CD4-positive, CD25-positive, alpha-beta regulatory T cell (primary cell): ENCODE measurements around the gene MITF. TPM values are rescaled to one million over a fixed set of nuclear protein-coding genes. Genes with fewer than 3 reads are reported as not detected.
A peak's percentile ranks its signal among the peaks of the same experiment; 100 is the strongest.
"Not testable (repeated sequence)": the region's sequence is repeated elsewhere in the genome, so short reads cannot be mapped to it uniquely, and the experiment has no call there.

Source experiments
- ATAC-seq, 2 donors: fragments of 150-1000 bp; cut with Tn5 transposase; one replicate each; pipeline ENCODE4 v1.10.0; 2021; ENCODE audit warnings: low read depth in 2 of 2, moderate number of reproducible peaks in 2 of 2, moderate library complexity in 1 of 2
- DNase-seq, 3 donors: peaks; one replicate each; pipeline versions ENCODE4 v3.0.0 to v3.0.0-alpha.2; 2012 to 2022; ENCODE audit warnings: mixed read lengths in 1 of 3
- H3K27ac ChIP-seq: one replicate; pipeline ENCODE4 v1.7.0; 2013; ENCODE audit warnings: mild to moderate bottlenecking, low read length; ENCODE audit not compliant: insufficient read depth, poor library complexity, severe bottlenecking
- H3K27me3 ChIP-seq: one replicate; pipeline ENCODE4 v1.7.0; 2013; ENCODE audit warnings: low read length; ENCODE audit not compliant: control insufficient read depth, insufficient read depth
- H3K36me3 ChIP-seq: one replicate; pipeline ENCODE4 v1.7.0; 2013; ENCODE audit warnings: mild to moderate bottlenecking, low read length, moderate library complexity; ENCODE audit not compliant: control insufficient read depth, insufficient read depth
- H3K4me1 ChIP-seq: 2 replicates; pipeline ENCODE4 v1.7.0; 2013; ENCODE audit warnings: mild to moderate bottlenecking, low read length; ENCODE audit not compliant: insufficient read depth, control insufficient read depth, poor library complexity, severe bottlenecking
- H3K4me3 ChIP-seq: one replicate; pipeline ENCODE4 v1.7.0; 2013; ENCODE audit warnings: low read depth, mild to moderate bottlenecking, low read length, moderate library complexity
- H3K9me3 ChIP-seq, 2 experiments: 1 replicate in 1 of 2; 2 replicates in 1 of 2; pipeline ENCODE4 v1.7.0; 2013; ENCODE audit warnings: low read length in 2 of 2, mild to moderate bottlenecking in 1 of 2, moderate library complexity in 1 of 2; ENCODE audit not compliant: control insufficient read depth in 2 of 2
- H3K27ac Mint-ChIP-seq, 3 donors: one replicate each; pipeline ENCODE4 v1.8.0; 2020 to 2022; ENCODE audit warnings: mild to moderate bottlenecking in 3 of 3, mixed read lengths in 3 of 3, moderate library complexity in 2 of 3
- H3K27me3 Mint-ChIP-seq: one replicate; pipeline ENCODE4 v1.8.0; 2022; ENCODE audit warnings: mild to moderate bottlenecking, mixed read lengths
- H3K36me3 Mint-ChIP-seq: one replicate; pipeline ENCODE4 v1.8.0; 2020; ENCODE audit warnings: mixed read lengths
- H3K4me1 Mint-ChIP-seq, 4 donors: one replicate each; pipeline ENCODE4 v1.8.0; 2020 to 2022; ENCODE audit warnings: mixed read lengths in 4 of 4, mild to moderate bottlenecking in 1 of 4
- H3K4me3 Mint-ChIP-seq, 4 donors: one replicate each; pipeline ENCODE4 v1.8.0; 2020 to 2022; ENCODE audit warnings: mild to moderate bottlenecking in 4 of 4, mixed read lengths in 4 of 4, moderate library complexity in 3 of 4
- H3K9me3 Mint-ChIP-seq, 7 donors: one replicate each; pipeline ENCODE4 v1.8.0; 2020 to 2022; ENCODE audit warnings: mixed read lengths in 7 of 7, mild to moderate bottlenecking in 3 of 7, moderate library complexity in 2 of 7
- polyA plus RNA-seq, 4 donors: library from polyadenylated mRNA; unstranded; fragments of 300-500 nt; fragmentation: Illumina TruSeq; gene quantifications; one replicate each; pipeline ENCODE4 v1.2.3, GENCODE V29; 2021
- total RNA-seq: library from RNA; stranded (reverse); gene quantifications from one replicate; pipeline ENCODE4 v1.2.3, GENCODE V29; 2022

Gene MITF
- total and polyA plus RNA-seq, 5 donors from 2014 or later, result 0.44 TPM; not detected in 4

DNA sequence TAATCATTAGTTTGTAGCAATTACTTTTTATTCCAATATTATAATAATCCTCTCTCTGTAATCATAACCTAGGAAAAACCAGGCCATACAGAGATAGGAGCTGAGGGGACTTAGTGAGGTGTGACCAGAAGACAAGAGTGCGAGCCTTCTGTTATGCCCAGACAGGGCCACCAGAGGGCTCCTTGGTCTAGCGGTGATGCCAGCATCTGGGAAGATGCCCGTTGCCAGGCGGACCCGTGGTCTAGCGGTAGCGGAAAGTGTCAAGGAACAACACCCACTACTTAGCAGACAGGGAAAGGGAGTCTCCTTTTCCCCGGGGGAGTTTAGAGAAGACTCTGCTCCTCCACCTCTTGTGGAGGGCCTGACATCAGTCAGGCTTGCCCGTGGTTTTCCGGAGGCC, 180.7 kb downstream of the MITF start:
- not testable (repeated sequence) for H3K36me3 Mint-ChIP-seq

DNA sequence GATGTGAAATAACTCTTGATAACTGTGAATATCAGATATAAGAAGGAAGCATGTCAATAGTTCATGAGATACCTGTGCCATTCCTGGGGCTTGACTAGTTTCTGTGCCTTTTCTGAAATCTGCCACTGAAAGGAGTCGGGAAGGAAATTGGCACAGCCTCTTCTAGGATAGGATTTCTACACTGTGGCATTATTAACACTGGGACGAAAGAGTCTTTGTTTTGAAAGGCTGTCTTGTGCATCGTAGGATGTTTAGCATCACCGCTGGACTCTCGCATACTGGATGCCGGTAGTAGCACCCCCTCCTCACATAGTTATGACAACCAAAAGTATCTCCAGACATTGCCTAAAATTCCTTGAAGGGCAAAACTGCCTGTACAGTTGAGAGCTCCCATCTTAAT, 182.4 kb downstream of the MITF start:
- H3K27ac Mint-ChIP-seq, result no peak overlapping the region
- H3K27me3 Mint-ChIP-seq, result peaks cover 4% of the 10 kb centered on the region
- no peak overlapping the region for H3K4me3 ChIP-seq
- H3K9me3 ChIP-seq, result no peaks in the 10 kb centered on the region
- H3K9me3 Mint-ChIP-seq, result no peaks in the 10 kb centered on the region
- no peaks in the 10 kb centered on the region for H3K36me3 ChIP-seq
- ATAC-seq (no peak), DNase-seq (no peak)
- no peaks in the 10 kb centered on the region for H3K36me3 Mint-ChIP-seq
- H3K4me3 Mint-ChIP-seq, result no peak overlapping the region
- H3K27me3 ChIP-seq, result no peaks in the 10 kb centered on the region
- no peaks in the 10 kb centered on the region for H3K4me1 Mint-ChIP-seq
- H3K27ac ChIP-seq, result no peak overlapping the region
- H3K4me1 ChIP-seq, result no peaks in the 10 kb centered on the region

More for the DNA sequence above, 180.7 kb downstream of the MITF start:
- not testable (repeated sequence) for H3K4me3 ChIP-seq, H3K9me3 ChIP-seq, H3K4me1 Mint-ChIP-seq, H3K4me1 ChIP-seq, H3K27ac ChIP-seq, H3K27ac Mint-ChIP-seq, H3K27me3 ChIP-seq, H3K36me3 ChIP-seq, ATAC-seq, H3K27me3 Mint-ChIP-seq, H3K9me3 Mint-ChIP-seq, H3K4me3 Mint-ChIP-seq, DNase-seq

DNA sequence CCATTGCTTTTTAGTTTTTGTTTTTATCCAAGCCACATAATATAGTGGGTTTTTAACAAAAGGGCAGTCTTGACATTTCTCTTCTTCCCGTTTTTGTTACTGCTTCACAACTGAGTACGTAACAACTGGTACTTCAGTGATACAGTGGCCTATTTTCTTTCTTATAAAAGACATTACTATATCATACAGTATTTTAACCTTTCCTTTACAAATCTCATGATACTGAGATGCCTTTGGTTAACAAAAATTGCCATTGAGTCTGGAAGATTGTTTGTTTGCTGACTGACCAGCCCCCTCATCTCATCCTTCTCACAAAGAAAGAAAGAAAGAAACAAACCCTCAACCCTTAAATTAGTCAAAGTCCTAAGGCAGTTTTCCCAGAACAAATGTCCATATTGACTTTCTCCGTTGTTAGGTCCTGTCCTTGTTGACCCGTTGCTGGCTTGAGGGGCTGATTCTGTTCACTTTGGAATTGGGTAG, 183.3 kb downstream of the MITF start:
- Mint-ChIP-seq H3K4me3 (no peak overlapping the region), H3K9me3 (no peaks in the 10 kb centered on the region), H3K4me1 (no peaks in the 10 kb centered on the region), H3K27ac (no peak overlapping the region), H3K36me3 (no peaks in the 10 kb centered on the region), H3K27me3 (peaks cover 4% of the 10 kb centered on the region)
- no peak overlapping the region for H3K4me3 ChIP-seq
- H3K4me1 ChIP-seq, result no peaks in the 10 kb centered on the region
- no peak overlapping the region for H3K27ac ChIP-seq
- no peaks in the 10 kb centered on the region for H3K27me3 ChIP-seq
- ATAC-seq (no peak), DNase-seq (no peak)
- H3K9me3 ChIP-seq, result no peaks in the 10 kb centered on the region
- H3K36me3 ChIP-seq, result no peaks in the 10 kb centered on the region

DNA sequence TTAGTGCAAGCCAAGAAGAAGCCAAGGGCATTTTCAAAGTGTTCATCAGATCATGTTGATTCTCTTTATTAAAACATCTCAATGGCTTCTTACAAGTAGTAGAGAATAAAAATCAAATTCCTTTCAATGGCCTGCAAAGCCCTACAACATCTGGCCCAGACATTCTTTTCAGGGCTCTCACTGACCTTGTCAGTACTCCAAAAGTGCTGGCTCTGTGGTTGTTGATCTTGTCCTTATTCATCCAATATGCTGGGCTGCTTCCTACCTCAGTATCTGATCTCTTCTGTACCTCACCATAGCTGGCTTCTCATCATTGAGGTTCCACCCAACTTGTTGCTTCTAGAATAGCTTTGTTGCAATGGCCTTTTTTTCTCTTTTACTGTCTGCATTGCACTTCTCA, 186.2 kb downstream of the MITF start:
- H3K27me3 ChIP-seq, result no peaks in the 10 kb centered on the region
- H3K27ac Mint-ChIP-seq, result no peak overlapping the region
- H3K36me3 Mint-ChIP-seq, result no peaks in the 10 kb centered on the region
- H3K27me3 Mint-ChIP-seq, result peaks cover 1% of the 10 kb centered on the region
- no peaks in the 10 kb centered on the region for H3K4me1 Mint-ChIP-seq
- peaks cover 0 to 2% (median 0%) of the 10 kb centered on the region in 7 donors for H3K9me3 Mint-ChIP-seq
- ATAC-seq (no peak), DNase-seq (no peak)
- no peak overlapping the region for H3K4me3 ChIP-seq
- no peaks in the 10 kb centered on the region for H3K36me3 ChIP-seq
- no peak overlapping the region for H3K4me3 Mint-ChIP-seq
- H3K9me3 ChIP-seq, result no peaks in the 10 kb centered on the region
- H3K27ac ChIP-seq, result no peak overlapping the region
- no peaks in the 10 kb centered on the region for H3K4me1 ChIP-seq

DNA sequence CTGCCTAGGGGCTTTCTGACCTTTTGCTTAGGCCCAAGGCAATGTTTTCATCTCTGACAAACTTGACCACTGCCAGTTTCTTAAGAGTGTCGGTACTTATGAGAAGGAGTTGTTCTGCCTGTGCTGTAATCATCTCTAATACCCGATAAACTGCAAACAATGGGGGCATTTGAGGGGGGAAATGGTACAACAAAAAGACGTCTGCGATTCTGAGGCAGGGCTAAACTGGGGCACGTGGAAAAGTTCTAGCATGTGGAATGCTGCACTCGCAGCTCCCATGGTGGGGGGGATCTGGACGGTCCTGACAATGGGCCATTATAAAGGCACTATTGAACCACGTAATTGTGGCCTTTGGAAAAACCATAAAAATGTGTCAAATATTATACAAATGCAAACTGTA, 187.1 kb downstream of the MITF start:
- DNase-seq (no peak), ATAC-seq (no peak)
- Mint-ChIP-seq H3K9me3 (peaks cover 0 to 2% (median 0%) of the 10 kb centered on the region in 7 donors), H3K27ac (no peak overlapping the region), H3K4me3 (no peak overlapping the region), H3K36me3 (no peaks in the 10 kb centered on the region), H3K27me3 (no peaks in the 10 kb centered on the region), H3K4me1 (no peaks in the 10 kb centered on the region)
- Histone ChIP-seq H3K36me3 (no peaks in the 10 kb centered on the region), H3K4me1 (no peaks in the 10 kb centered on the region), H3K9me3 (no peaks in the 10 kb centered on the region), H3K27ac (no peak overlapping the region), H3K27me3 (no peaks in the 10 kb centered on the region), H3K4me3 (no peak overlapping the region)

DNA sequence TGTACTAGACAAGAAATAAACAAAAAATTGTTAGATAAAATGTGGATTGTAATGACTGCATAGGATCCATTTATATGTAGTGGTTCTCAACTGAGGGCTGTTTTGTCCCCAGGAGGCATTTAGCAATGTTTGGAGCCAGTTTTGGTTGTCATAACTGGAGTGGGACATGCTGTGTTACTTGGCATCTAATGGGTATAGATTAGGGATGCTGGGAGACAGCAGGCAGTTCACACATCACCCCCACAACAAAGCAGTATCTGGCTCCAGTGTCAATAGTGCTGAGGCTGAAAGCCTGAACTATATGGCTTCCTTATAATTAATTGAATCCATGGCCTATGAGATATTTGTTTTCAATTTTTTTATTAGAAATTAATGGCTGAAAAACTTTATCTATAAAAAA, 188.3 kb downstream of the MITF start:
- H3K4me3 ChIP-seq, result no peak overlapping the region

DNA sequence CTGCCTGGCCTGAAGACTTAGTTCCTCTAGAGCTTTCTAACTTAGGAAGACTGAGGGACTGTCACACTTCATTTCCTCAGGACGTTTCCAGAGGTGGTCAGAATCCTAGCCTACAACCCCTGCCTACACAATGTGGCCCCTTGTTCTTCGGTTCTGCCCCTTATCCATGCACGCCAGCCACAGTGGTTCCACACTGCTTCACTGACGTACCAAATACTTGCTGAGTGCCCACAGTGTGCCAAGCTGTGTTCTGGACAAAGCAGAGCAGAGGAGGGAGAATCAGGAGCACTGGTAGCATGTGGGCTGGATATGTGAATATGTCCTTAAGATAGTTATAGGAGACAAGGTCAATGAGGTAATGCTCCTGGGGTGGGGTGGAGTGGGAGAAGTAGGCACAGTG, 189.8 kb downstream of the MITF start:
- no peaks in the 10 kb centered on the region for H3K36me3 Mint-ChIP-seq
- no peaks in the 10 kb centered on the region for H3K9me3 ChIP-seq

More for the DNA sequence above, 188.3 kb downstream of the MITF start:
- Histone ChIP-seq H3K36me3 (no peaks in the 10 kb centered on the region), H3K27ac (no peak overlapping the region), H3K4me1 (no peaks in the 10 kb centered on the region), H3K9me3 (no peaks in the 10 kb centered on the region), H3K27me3 (no peaks in the 10 kb centered on the region)
- H3K4me1 Mint-ChIP-seq, result no peaks in the 10 kb centered on the region
- no peaks in the 10 kb centered on the region for H3K27me3 Mint-ChIP-seq
- DNase-seq (no peak), ATAC-seq (no peak)
- peaks cover 0 to 2% (median 0%) of the 10 kb centered on the region in 7 donors for H3K9me3 Mint-ChIP-seq
- H3K27ac Mint-ChIP-seq, result no peak overlapping the region
- no peaks in the 10 kb centered on the region for H3K36me3 Mint-ChIP-seq
- no peak overlapping the region for H3K4me3 Mint-ChIP-seq

DNA sequence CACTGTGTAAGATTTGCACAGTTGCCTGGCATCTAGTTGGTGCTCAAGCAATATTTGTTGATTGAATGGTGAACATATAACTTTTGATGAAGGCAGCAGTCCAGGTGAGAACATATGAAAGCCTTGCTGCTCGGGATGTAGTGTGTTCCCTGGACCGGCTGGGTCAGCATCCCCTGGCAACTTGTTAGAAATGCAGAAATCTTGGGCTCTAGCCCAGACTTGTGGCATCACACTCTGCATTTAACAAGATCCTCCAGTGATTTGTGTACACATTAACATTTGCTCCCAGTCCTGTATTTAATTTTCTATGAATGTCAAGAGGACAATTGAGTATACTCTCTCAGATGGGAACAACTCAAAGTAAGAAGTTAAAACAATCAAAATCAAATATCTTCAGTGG, 191.3 kb downstream of the MITF start:
- H3K27ac Mint-ChIP-seq, result no peak overlapping the region
- H3K9me3 Mint-ChIP-seq, result peaks cover 0 to 2% (median 0%) of the 10 kb centered on the region in 7 donors
- Histone ChIP-seq H3K27ac (no peak overlapping the region), H3K9me3 (no peaks in the 10 kb centered on the region), H3K4me3 (no peak overlapping the region), H3K4me1 (no peaks in the 10 kb centered on the region), H3K36me3 (no peaks in the 10 kb centered on the region), H3K27me3 (no peaks in the 10 kb centered on the region)
- ATAC-seq, result no peak
- H3K27me3 Mint-ChIP-seq, result no peaks in the 10 kb centered on the region
- no peaks in the 10 kb centered on the region for H3K4me1 Mint-ChIP-seq
- DNase-seq, result no peak
- no peak overlapping the region for H3K4me3 Mint-ChIP-seq
- H3K36me3 Mint-ChIP-seq, result no peaks in the 10 kb centered on the region

More for the DNA sequence above, 189.8 kb downstream of the MITF start:
- Mint-ChIP-seq H3K4me1 (no peaks in the 10 kb centered on the region), H3K4me3 (no peak overlapping the region), H3K9me3 (peaks cover 0 to 2% (median 0%) of the 10 kb centered on the region in 7 donors), H3K27me3 (no peaks in the 10 kb centered on the region), H3K27ac (peak overlapping the region in 1 of 3 donors; percentile 91)
- ATAC-seq (no peak), DNase-seq (no peak)
- H3K4me1 ChIP-seq, result no peaks in the 10 kb centered on the region
- H3K27me3 ChIP-seq, result no peaks in the 10 kb centered on the region
- no peaks in the 10 kb centered on the region for H3K36me3 ChIP-seq
- no peak overlapping the region for H3K4me3 ChIP-seq
- no peak overlapping the region for H3K27ac ChIP-seq
